Keratinocyte (primary cell): ENCODE results near the gene SS18L1.
A peak's percentile ranks its signal among the peaks of the same experiment; 100 is the strongest.

Experiments used
- CTCF ChIP-seq, 3 experiments: IDR thresholded peaks in 1 of 3; conservative IDR thresholded peaks in 1 of 3; optimal IDR thresholded peaks in 1 of 3; 2 replicates in 2 of 3; 3 replicates in 1 of 3; pipeline versions ENCODE3 to v1.5.1; 2011; ENCODE audit warnings: low read length in 3 of 3, mild to moderate bottlenecking in 3 of 3, moderate library complexity in 2 of 3, control low read depth in 1 of 3, inconsistent platforms in 1 of 3; ENCODE audit not compliant: insufficient read depth in 2 of 3; ENCODE audit errors: extremely low read depth in 1 of 3
- EZH2 ChIP-seq: IDR thresholded peaks from one replicate; pipeline ENCODE4 v1.6.1; 2012; ENCODE audit warnings: inconsistent platforms, mild to moderate bottlenecking, low read length, moderate library complexity

- TF ChIP-seq CTCF (optimal IDR thresholded peaks at IDR 0.05 in 1 of 3, IDR thresholded peaks at IDR 0.05 in 1 of 3, conservative IDR thresholded peaks at IDR 0.05 in 1 of 3; ENCODE audit: extremely low read depth in 1 of 3, insufficient read depth in 2 of 3, low read length in 3 of 3) (peak; percentile 58 to 79 (median 74)), EZH2 (no peak)
These were observed 13.2 kb downstream of the SS18L1 start for GRCh38 chr20:62156592-62157386.
